HG03378 (cell line): ENCODE measurements around the gene EPN2.
A peak's percentile ranks its signal among the peaks of the same experiment; 100 is the strongest.
"Not testable (repeated sequence)": the region's sequence is repeated elsewhere in the genome, so short reads cannot be mapped to it uniquely, and the experiment has no call there.

Experiments
- ATAC-seq: cut with Tn5 transposase; IDR thresholded peaks from one replicate; pipeline ENCODE4 v1.9.1; 2021; ENCODE audit warnings: mild to moderate bottlenecking, moderate library complexity; ENCODE audit not compliant: unreplicated experiment

EPN2 gene

DNA sequence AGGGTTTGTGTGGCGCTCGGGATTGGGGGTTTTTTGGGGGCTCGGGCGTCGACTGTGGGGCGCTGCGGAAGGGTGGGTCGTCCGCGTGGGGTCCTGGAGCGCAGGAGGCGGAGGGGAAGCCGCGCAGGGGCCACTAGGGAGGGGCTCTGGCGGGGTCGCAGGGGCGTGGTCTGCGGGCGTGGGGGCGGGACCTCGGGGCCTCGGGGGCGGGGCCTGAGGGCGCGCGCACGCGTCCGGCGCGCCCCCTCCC is at the start of gene EPN2:
EPN2 (plus strand) TSS at position 228 of the 250 bp plus-strand sequence. CDS start 45,754 bp downstream, outside the sequence.
- not testable (repeated sequence) for ATAC-seq

DNA sequence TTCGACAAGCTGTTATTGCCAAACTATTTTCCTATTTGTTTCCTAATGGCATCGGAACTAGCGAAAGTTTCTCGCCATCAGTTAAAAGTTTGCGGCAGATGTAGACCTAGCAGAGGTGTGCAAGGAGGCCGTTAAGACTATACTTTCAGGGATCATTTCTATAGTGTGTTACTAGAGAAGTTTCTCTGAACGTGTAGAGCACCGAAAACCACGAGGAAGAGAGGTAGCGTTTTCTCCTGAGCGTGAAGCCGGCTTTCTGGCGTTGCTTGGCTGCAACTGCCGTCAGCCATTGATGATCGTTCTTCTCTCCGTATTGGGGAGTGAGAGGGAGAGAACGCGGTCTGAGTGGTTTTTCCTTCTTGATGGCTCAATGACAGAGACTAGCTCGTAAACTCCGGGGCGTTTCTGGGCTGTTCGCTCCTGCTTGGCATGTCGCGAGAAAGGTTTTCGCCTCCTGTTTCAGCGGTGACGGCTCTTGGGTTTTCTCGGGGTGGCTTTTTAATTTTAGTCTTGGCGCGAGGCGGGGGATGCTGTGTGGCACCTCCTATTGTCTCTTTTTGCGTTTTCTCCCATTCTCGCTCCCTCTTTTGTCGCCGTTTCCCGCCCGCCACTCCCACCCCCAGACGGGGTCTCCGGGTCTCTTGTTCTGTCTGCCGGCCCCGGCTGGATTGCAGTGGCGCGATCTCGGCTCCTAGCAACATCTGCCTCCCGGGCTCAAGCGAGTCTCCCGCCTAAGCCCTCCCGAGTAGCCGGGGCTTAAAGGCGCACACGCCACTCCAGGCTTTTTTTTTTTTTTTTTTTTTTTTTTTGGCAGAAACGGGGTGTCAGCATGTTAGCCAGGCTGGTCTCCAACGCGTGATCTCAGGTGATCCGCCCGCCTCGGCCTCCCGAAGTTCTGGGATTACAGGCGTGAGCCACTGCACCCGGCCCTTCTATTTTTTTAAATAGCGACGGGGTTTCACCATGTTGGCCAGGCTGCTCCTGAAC is 49.0 kb upstream of the EPN2 start:
- ATAC-seq = peak; percentile 25

- ATAC-seq = peak; percentile 59
These were observed 48.1 kb upstream of the EPN2 start for GRCh38 chr17:19188870-19189708.

GRCh38 chr17:19189781-19190405 is 47.3 kb upstream of the EPN2 start:
- ATAC-seq = not testable (repeated sequence)

DNA sequence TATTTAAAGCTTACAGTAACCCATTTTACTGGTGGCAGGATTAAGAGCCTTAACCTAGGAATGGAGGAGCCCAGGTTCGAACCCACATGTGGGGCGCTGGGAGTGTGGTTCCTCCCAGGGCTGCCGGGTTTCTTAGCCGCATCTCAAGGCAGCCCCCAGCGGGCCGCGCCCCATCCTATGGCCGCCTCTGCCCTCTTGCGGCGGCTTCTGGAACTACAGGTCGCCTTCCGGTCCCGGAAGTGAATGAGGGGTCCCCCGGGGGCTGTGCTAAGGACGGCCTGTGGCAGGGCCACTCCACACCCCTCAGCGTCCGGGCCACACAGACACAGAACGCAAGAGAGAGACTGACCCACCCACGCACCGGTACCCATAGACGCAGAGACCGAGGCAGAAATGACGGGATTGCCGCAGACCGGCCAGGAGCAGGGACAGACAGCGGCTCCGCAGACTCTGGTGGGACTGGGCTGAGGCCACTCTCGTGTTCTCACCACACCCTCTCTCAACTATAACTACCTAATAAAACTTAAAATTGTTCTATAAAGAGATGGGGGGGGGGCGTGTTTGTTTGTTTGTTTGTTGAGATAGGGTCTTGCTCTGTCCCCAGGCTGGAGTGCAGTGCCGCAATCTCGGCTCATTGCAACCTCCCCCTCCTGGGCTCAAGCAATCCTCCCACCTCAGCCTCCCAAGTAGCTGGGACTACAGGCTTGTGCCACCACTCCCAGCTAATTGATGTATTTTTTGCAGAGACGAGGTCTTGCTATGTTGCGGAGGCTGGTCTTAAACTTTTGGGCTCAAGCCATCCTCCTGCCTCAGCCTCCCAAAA is 40.6 kb upstream of the EPN2 start:
- ATAC-seq = peak; percentile 76

- not testable (repeated sequence) for ATAC-seq
These were observed 34.7 kb upstream of the EPN2 start for GRCh38 chr17:19202448-19202847.

DNA sequence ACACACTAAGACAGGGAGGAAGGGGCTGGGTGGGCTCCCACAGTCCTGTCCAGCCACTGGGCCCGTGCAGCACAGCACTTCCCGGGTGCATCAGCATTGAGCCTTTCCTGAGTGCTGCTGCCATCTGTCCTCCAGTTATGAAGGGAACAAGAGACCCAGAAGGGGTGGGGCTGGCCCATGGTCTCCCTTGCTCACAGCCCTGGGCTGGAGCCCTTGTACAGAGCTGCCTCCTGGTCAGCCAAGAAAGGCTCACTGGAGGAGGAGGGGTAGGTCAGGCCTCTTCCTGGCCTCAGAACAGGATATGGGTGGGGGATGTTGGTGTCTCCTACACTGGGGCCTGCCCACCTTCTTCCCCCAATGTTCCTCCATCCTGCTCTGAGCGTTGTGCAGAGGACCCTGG is 33.7 kb upstream of the EPN2 start:
- ATAC-seq = not testable (repeated sequence)

GRCh38 chr17:19215074-19215860 is 21.9 kb upstream of the EPN2 start:
- ATAC-seq = not testable (repeated sequence)

- ATAC-seq = not testable (repeated sequence)
These were observed 20.8 kb upstream of the EPN2 start for GRCh38 chr17:19216148-19216926.

DNA sequence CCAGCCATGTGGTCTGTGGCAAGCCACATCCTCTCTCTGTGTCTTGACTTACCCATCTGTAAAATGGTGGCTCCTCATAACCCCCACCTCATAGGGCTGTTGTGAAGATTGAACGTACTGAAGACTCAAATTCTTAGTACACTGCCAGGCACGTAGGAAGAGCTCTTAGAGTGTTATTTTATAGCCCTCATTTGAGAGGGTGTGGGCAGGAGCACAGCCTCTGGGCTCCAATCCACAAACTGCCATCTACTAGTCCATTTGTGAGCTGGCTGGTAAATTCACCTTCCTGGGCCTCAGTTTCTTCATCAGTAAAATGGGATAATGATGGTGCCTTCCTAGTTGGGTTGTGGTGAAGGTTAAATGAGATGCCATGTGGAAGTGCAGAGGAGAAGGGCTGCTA is 18.3 kb upstream of the EPN2 start:
- not testable (repeated sequence) for ATAC-seq

DNA sequence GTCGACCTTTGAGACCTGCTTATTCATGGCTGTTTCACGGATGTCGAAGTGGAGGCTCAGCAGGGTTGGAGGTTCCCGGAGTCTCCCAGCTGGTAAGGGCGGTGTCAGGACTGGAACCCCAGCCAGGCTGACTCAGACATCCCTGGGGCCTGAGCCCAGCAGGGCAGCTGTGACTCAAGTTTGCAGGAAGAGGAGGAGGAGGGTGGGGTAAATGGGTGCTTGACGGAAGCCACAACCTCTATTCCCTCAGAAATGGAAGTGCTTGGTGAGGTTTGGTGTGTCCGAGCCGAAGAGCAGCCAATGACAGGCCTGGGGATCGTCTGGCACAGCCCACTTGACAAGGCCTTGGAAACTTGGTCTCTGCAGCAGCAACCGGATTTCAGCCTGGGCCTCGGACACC is 17.8 kb upstream of the EPN2 start:
- ATAC-seq = not testable (repeated sequence)

GRCh38 chr17:19220195-19220594 is 17.0 kb upstream of the EPN2 start:
- ATAC-seq = not testable (repeated sequence)

DNA sequence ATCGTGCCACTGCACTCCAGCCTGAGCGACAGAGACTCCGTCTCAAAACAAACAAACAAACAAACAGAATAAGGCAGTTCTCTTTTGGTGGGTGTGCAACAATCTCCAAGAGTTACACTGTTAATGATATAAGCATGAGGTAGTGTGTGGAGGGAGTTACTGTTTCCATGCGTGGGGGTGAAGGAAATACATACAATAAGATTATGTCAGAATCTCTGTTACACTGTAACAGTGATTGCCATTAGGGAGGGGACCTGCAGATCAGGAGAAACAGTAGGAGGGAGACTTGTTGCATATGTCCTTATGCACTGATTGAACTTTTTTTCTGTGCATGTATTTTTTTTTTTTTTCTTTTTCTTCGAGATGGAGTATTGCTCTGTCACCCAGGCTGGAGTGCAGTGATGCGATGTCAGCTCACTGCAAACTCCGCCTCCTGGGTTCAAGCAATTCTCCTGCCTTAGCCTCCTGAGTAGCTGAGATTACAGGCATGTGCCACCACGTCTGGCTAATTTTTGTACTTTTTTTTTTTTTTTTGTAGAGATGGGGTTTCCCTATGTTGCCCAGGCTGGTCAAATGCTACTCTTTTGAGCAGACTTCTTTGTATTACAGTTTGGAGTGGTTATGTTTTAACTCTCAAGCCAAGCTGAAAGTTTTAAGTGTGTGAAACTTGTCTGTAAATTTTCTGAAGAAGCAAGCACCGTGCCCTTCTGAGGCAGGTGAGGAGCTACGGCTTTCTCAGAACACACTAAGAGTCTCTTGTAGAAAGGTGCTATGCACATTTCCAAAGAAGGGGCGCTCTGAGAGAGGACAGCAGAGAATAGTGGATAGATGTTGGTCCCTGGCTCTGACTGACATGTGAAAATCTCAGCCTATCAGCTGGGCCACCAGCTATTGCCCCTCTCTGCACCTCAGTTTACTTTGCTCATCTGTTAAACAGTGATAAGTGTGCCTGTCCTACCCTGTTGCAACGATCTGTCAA is 10.3 kb upstream of the EPN2 start:
- ATAC-seq = not testable (repeated sequence)

DNA sequence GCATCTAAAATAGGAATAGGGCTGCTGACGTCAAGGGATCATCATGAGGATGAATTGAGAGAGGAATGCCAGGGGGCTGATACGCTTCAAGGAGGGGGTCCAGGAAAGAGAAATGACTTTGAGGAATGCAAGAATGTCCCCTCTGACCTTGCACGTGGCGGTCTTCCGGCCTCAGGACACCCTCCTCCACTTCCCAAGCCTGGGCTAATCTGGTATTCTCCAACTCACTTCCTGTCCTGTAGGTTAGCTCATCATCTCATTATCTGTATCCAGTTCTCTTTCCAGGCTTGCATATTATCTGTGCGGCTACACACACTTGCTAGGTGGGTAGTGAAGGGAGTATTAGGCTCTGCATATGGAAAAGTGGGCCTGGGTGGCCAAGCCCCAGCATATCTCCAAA is 2.5 kb upstream of the EPN2 start:
- ATAC-seq = not testable (repeated sequence)

DNA sequence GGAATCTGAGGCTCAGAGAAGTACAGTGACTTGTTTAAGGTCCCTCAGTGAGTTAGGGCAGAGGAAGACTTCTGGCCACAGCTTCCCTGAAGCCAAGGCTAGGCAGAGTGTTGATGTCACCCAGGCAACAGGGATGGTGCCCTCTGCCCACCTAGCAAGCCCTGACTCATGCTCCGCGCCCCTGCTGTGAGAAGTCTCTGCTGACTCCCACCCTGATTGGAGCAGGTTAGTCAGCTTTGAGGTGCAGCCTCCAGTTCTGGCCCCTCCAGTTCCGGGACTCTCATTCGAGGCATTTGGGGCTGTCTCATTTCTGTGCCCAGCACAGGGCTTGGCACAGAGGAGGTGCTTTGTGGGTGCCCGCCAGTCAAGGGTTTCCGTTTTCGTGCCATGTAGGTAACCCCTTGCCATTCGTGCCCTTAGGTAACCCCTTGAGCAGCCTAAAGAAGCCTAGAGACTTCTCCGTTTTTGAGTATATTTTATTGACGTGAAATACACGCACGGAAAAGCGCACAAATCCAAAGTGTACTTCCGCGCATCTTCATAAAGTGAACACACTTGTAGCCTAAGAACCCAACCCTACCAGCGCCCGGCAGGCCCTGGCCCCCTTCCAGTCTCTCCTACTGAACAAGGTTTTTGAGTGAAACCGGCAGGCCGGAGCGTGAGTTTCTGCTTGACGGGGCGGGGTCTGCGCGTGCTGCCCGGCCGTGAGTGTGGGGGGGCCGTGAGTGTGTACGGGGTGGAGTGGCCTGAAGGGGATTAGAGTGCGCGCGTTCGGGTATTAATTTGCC is 621 bp upstream of the EPN2 start:
- ATAC-seq = not testable (repeated sequence)

DNA sequence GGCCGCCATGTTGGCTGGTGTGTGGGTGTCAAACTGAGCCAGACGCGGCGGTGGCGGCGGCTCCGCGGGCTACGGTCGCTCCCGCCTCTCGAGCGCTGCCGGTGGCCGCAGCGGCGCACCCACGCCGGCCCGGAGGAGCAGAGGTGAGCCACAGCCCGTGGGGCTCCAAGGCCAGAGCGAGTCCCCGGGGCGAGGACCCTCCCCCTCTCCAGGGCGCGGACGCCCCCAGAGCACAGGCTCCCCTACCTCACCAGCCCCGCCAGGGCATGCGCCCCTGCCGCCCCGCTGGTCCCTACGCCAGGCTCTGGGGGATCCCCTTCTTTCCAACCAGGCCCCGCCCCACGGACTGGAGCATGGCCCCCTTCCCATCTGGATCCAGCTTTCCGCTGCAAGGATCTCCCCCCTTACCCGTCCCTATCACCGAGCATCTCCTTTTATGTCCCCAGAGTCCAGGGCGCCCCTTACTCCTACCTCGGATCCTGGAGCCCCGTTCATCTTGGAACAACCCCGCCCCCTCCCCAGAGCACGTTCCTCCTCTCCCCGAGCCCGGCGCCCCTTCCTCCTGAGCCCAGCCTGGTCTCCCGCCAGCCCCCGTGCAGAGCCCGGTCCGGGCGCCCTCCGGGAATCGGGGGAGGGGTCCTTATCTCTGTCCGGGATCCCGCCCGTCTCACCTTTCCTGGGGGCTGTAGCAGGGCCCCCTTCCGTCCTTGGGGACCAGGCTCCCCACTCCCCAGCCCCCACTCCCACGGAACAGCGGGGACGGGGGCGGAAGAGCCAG is 412 bp downstream of the EPN2 start:
- ATAC-seq = no peak
